GM12874 (cell line): ENCODE results near the gene SLCO2A1.

Experiments
- CTCF ChIP-seq: IDR thresholded peaks from 2 replicates; pipeline ENCODE4 v1.5.1; 2011; ENCODE audit warnings: low read depth, mild to moderate bottlenecking, control low read depth, low read length, moderate library complexity; ENCODE audit not compliant: insufficient read depth

Gene SLCO2A1

GRCh38 chr3:134029734-134030378 lies at the start of gene SLCO2A1:
SLCO2A1 (minus strand) TSS chr3:134029925; CDS start chr3:134029802, 123 bp downstream.
- TF ChIP-seq CTCF: no peak

- TF ChIP-seq CTCF: no peak
These were observed 49.4 kb upstream of the SLCO2A1 start for GRCh38 chr3:134079111-134079547.

- TF ChIP-seq CTCF: no peak
These were observed 48.6 kb upstream of the SLCO2A1 start for GRCh38 chr3:134078169-134078831.

- TF ChIP-seq CTCF: no peak
These were observed 48.0 kb upstream of the SLCO2A1 start for GRCh38 chr3:134077649-134078161.

GRCh38 chr3:134076851-134077250 lies 47.1 kb upstream of the SLCO2A1 start:
- no peak for TF ChIP-seq CTCF

- TF ChIP-seq CTCF: no peak
These were observed 46.1 kb upstream of the SLCO2A1 start for GRCh38 chr3:134075846-134076245.

- no peak for TF ChIP-seq CTCF
These were observed 45.8 kb upstream of the SLCO2A1 start for GRCh38 chr3:134075568-134075825.
